GM19467 (cell line): Measurements from ENCODE around the gene PACRG.

Source experiments
- ATAC-seq: cut with Tn5 transposase; IDR thresholded peaks from one replicate; pipeline ENCODE4 v1.9.1; 2021; ENCODE audit warnings: mild to moderate bottlenecking, moderate library complexity; ENCODE audit not compliant: unreplicated experiment

The PACRG gene

DNA sequence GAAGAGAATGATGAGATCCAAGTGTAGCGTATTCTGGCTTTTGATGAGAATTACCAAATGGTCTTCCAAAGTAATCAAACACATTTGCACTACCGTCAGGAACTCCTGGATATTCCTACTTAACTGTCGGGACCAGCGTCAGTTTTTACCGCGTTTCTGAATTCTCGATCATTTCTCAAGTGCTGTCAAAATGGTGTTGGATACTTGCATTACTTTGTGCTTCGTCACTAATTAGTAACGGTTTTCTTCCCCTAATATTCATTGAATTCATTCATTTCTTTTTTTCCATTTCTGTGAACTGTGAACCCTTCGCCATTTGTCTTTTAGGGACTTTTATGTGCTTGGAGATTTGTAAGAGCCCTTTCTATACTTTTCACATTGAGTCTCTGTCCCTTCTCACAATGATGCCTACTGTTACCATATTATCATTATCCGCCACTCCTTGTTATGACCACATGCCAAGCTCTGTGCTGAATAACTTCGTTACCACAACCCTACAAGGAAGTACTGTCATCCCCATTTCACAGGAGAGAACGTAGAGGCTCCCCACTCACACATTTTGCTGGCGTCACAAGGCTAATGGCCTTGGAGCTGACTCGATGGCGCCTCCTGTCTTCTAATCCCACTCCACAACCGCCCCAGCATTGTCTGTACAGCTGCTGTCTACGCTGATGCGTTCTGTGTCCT is 612.6 kb downstream of the PACRG start:
- ATAC-seq: no peak

DNA sequence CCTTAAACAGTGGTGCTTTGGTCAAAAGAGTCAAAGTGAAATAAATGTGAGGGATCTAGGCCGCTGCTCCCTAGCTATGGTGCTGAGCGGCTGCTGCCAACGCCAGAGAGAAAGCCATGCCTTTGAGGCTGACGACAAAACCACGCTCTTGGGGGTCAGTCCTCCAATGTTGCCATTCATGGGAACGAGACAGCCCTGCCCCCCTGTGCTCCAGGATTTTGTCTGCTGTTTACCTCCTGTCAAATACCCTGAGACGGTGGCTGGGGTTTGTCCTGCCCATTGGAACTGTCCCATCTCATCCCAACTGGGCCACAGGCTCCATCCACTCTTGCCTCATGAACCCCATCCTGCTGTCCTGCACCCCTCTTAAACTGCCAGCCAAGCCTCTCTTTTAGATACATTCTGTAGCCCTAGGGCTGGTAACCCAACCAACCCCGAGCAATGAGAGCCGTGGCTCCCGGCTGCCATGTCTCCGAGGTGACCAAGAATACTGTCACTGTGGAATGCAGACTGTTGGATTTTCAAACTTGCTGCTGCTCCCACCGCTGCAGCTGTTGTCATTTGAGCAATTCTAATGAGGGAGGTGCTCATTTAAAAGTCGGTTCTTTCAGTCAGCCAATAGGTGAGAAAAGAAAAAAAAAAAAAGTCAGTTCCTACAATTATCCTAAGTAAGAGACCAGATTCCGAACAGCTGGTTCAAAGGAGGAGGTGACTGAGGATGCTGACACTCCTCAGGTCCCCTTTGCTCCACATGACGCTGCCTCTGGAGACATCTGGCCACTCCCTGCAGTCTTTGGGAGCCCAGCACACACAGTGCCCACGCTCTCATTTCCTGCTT is 613.7 kb downstream of the PACRG start:
- no peak for ATAC-seq

DNA sequence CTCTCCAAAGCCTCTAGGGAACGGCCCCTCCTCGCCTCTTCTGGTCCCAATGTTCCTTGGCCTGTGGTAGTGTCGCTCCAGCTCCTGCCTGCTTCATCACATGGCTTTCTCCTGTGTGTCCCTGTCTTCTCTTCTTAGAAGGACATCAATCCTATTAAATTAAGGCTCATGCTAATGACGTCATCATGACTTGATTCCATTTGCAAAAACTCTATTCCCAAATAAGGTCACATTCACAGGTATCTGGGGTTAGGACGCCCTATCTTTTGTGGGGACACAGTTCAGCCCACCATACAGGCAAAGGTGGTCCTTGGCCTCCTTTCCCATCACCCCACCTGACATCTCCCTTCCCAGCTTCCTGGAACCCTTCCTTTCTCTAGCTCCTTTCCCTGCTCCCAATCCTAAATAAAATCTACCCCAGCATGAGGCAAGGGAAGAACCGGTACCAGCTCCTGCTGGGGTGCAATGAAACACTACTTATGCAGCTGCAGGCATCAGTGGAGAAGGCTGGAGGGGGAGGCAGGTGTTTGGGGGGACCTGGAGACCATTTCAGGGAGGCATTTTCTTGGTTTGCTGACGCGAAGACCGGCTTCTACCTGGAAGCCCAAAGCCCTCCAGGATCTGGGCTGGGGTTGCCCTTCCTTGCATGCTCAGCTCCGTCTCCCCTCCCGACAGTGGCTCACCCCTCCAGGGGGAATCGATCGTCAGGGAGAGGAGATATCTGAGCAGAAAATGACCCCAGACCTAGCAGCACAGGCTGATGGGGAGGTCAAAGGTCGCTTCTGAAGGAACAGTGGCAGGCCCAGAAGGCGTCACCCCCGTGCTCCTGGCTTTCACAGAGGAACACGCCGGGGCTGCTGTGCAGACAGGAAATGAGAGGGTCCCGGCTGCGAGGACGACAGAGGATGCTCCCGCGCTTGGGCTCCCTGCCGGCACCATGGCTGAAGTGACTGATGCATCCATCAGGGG is 615.1 kb downstream of the PACRG start:
- no peak for ATAC-seq

DNA sequence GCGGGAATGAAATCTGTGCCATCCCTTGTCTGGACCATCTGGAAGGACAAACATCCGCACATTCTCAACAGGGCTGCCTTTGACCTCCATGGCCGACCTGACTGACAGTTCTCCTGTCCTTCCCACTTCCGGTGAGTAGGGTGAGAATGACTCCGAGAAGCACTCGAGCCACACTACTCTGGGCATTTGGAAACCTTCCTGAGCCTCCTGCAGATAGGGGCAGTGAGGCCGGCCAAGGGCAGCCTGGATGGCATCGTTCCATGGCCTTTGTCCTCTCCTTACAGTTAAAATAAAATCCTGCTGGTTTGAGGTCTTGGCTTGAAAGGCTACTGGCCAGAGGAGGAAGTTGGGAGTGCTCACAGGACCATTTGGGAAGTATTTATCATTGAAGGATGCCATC is 615.8 kb downstream of the PACRG start:
- no peak for ATAC-seq

DNA sequence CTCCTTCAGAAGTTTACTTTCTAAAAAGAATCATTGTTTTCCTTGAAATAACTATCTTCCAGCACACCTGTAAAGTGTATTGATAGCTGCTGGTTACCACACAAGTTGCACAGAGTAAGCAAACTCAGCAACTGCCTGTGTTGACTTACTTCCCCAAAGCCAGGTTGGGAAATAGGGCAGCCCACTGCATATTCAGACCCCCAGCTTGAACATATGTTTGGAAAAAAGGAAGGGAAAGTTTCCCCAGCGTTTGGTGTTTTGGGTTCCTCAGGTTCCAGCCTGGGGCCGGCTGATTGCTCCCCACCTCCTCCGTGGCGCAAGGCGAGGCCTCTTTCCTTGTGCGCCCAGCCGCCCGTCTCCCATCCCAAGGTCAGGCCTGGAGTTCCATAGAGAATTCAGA is 616.6 kb downstream of the PACRG start:
- ATAC-seq: no peak

DNA sequence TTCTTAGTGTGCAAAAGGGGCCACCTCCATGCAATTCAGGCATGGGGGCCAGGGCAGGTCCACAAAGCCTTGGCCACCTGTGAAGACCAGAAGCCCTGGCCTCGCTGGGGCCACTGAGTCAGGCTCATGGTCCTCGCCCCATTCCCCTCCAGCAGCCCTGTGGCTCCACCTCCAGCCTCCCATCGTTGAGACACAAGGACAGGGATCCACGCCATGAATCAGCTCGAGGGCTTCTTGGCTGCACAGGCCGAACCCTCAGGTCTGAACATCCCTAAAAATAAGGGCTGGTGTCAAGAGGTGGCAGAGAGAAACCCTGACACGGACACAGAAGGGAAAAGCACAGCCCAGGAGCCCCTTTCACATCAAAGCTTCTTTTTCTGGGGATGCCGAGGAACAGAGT is 618.2 kb downstream of the PACRG start:
- no peak for ATAC-seq

DNA sequence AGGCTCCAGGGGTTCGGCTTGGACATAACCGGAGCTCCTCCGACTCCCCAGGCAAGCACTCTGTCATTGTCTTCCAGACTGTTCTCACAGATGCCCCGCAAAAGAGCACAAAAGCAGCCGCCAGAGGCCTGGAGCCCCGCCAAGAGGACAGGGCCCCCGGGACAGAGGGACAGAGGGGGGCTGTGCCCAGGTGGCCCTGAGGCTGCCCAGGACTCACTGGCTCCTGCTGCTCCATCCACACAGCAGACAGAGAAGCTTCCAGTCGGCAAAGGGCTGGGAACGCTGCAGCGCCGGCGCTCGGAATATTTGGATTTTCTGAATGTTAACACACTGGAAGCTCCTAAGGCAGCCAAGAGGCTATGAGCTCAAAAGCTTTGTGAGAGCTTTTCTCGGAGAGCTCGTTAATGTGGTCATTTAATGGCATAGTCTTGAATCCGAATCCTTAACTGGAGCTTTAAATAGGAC is 618.8 kb downstream of the PACRG start:
- no peak for ATAC-seq

DNA sequence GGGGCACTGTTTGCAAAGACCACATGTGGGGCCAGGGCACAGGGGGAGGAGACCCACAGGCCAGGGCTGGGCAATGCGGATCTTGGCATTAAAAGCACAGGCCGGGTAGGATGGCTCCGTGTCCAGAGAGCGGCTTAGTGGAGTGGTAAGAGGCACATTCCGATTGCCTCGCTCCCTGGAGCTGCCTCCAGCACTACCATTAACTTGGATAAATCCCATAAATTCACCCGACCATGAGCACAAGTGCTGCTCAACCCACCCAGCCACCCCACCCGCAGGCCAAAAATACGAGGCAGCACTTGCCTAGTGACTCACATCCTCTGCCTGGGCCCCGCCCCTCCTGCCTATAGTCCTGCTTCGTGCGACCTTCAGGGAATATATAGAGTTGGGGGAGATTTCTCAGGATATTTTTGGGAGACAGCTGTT is 619.3 kb downstream of the PACRG start:
- ATAC-seq: no peak

DNA sequence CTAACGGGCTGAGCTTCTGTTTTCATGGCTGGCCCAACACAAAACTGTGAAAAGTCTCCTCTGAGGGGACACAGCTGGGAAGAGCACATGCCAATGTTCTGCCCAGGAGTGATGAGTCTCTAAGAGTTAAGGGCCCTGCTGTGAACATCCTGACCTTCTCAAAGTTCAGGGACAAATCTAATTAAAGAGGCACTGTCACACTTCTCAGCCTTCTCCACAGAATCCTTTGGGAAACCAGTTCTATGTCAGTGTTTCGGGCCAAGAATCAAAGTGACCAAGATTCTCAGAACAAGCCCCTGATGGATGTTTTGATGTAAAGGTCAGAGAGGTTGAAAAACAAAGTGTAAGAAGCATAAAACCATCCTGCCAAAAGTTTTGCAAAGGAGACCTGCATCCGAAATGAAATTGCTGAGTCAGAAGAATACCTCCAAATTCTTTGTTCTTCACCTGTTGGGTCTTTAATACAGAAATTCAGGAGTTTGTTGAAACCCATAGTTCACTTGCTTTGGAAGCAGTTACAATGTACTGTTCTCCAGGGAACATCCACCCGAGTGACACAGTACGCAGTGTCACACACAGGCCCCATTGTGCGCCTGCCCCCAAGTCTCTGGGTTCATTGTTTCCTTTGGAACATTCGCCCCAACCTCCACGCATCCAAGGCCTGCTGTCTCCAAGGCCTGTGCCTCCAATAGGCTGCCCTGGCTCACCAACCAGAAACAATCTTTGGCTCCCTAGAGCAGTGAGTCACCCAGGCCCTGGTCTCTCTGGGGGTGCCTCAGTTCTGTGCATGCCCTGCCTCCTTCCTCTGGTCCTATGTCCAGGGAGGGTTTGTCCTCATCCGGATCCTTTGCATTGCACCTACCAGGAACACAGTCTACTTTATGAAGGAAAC is 621.3 kb downstream of the PACRG start:
- ATAC-seq: no peak

DNA sequence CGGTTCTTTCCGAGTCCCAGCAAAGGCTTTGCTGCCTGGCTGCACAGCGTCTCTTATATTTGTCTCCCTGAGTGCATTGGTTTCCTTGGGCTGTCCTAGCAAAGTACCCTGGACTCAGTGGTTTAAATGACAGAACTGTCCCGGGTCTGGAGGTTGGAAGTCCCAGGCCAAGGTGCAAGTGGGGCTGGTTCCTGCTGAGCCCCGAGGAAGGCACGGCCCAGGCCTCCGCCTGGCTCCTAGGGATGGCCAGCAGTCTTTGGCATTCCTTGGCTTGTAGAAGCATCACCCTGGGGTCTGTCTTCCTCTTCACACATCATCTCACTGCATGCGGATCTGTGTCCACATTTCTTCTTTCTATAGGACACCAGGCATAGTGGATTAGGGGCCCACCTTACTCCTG is 621.9 kb downstream of the PACRG start:
- no peak for ATAC-seq

DNA sequence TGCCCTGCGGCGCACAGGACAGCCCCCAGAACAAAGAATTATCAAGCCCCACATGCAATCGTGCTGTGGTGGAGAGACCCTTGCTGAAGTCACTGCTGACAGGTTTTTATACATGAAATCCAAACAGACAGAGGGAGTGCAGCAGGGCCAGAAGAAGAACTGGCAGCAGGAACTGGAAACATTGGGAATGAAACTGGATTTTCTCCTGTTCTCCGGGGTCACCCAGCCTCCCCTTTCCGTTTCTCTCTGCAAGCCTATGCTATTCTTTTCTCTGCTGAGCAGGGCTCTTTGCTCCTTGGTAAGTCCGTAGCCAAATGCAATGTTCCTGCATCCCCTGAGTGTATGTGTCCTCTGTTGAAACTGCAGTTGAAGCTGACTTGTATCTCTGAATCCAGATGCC is 623.2 kb downstream of the PACRG start:
- no peak for ATAC-seq

DNA sequence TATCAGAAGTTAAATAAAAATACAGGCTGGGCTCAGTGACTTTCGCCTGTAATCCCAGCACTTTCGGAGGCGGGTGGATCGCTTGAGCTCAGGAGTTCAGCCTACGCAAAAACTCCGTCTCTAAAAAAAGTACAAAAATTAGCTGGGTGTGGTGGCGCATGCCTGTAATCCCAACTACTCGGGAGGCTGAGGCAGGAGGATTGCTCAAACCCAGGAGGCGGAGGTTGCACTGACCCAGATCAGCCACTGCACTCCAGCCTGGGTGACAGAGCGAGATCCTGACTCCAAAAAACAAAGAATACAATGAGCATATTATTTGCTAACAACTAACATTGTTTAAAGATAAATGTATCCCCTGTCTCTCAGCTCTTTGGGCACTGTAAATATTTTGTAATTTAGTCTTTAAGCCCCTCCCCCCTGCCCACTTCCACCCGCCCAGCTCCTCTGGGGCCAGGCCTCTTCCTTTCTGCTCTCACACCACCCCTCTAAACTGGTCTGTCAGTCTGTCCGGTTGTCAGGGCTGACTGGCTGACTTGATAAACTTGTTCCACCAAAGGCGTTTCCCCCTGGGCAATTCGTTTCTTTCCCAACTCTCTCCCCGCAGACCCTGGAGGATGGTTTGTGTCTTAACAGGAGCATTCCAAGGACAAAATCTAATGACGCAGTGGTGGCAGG is 624.4 kb downstream of the PACRG start:
- ATAC-seq: no peak

DNA sequence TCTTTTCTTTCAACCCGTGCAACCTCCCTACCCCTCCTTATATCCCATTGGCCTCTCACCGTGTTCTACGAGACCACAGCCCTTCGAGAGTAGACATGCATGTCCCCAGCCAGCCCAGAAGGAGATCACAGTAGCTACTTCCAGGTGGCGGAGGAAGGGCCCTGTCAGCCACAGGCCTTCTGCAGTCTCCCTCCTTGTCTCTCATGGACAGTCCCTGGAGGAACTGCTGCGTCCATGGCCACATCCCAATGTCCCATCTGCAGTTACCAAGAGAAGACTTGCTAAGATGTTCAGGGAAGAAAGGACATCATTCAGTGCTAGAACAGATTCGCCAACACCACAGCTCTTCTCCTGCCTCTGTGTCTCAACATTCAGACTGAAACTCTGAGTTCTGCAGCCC is 625.2 kb downstream of the PACRG start:
- ATAC-seq: no peak

DNA sequence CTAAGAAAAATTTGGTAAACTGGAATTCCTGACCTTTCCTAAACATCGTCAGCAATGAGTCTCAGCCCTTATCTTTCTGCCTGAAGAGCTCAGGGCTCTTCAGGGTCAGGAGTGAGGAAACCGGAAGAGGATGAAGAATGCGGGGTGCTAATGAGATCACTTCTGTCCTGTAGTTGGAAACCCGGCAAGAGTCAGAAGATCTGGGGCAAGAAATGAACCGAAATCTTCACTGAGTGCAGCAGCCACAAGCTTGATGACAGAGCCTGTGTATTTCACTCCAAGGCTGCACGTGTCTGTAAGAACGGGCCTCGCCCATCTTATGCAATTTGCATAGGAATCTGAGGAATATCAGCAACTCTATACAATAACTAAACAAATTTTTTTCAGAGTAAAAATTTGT is 626.3 kb downstream of the PACRG start:
- no peak for ATAC-seq

DNA sequence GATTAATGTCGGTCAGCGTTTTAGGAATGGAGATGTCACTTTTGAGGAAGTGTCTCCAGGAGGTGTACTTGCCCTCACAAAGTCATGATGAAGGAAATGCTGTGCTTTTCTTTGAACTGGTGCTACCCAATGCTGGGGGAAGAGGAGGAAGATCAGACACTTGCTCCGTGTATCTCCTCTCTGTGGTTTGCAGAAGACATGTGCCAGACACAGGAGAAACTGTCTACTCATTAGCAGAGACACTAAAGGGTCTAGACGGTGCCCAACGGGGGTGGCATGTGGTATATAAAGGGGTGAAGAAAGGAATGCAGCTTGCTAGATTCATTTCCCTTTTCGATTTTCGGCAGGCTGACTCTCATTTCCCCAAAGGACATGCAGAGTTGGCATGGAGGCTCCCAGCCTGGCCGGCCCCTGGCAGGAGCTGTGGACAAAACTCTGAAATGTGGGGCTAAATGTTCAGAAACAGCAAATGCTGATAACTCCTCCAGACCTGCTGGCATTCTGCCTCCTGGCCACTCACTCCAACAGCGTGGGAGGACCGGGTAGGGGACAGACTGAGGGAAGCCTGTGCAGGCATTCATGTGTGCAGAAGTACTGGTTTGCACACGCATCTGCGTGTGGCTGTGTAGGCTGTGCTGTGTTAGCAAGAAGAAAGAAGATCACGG is 627.1 kb downstream of the PACRG start:
- ATAC-seq: no peak

DNA sequence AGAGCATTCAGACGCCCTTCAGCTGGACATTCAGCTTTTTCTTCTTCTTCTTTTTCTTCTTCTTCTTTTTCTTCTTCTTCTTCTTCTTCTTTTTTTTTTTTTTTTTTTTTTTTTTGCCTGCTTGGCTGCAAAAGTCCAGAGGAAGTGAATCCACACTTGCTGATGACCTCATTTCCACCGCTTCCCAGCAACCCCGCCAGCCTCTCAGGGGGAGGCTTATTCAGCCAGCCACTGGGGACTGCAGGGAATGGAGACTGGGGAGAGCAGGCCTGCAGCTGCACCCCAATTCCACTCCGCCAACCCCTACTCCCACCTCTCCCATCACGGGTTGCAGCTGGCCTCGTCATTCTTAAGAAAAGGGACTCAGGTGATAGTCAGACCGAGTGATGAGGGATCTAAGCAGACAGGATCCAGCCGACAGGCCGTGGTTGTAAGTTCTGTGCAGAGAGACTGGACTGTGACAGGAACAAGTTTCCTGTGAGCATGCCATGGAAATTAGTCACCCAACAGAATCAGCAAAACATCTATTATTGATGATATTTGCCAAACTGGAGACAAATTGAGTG is 627.7 kb downstream of the PACRG start:
- ATAC-seq: no peak

DNA sequence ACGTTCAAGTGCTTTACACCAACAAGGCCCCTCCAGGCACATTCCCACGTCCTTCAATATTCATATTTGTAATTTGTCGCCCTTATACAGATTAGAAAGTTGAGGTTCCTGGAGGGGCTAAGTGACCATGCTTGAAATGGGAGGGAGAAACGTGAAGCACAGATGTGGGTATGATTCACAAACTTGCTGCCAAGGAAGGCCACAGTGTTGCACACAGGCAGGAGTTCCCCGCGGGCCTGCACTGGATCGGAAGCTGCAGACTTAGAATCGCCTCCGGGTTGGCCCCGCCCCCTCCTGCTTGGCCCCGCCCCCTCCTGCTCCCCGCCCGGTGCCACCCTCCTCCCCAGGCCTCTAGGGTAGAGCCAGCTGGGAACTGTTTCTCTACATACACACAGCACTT is 628.5 kb downstream of the PACRG start:
- no peak for ATAC-seq

DNA sequence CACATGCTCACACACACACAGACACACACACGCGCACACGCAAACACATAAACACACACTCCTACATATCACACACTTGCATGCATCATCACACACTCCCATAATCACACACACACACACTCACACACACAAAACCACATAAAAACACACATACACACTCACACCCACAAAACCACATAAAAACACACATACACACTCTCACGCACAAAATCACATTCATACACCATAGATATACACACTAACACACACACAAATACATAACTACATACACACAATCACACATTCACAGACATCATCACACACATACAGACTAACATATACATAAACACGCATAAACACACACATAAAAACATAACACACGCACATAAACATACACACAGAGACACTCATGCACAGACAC is 629.0 kb downstream of the PACRG start:
- no peak for ATAC-seq

DNA sequence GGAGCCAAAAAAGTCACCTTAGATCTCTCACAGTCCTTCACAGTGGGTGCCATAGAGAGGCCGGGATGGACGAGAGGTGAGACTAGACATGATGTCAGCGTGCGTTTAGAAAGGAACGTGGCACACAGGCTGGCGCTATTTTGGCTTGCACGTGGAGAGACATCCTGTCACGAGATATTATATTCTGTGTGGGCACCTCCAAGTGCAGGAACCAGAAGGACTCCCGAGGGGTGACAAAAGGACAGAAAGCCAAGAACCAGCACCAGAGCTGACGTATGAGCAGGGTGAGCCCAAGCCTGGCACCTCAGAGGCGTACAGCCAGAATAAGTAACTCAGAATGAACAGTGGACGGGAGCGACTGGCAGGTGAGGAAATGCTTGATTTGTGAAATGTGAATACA is 636.9 kb downstream of the PACRG start:
- no peak for ATAC-seq
